DMS 273 (cell line): ENCODE data around the gene RBM4B.

Experiments
- DNase-seq: peaks from one replicate; lab custom pipeline; 2025; ENCODE audit not compliant: unreplicated experiment; lab: John Stamatoyannopoulos, UW

The RBM4B gene

DNA sequence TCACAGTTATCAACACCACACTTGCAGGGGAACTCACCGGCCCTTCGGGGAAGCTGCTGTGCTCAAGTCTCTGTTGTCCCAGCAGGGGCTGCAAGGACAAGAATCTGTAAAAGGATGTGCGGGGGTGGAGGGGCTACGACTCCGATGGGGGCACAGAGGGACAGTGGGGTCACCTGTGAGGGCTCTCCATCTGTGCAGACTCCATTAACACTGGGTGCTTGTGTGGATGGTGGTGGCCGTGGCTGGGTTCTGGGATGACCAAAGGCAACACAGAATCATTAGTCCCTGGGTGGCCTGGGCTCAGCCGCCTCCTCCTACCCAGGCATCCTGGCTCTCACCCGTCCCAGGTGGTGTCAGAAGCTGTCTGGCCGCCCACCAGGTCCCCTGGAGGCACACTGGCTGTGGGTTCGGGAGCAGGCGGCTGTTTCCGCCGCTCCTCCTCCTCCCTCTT, 10.2 kb upstream of the RBM4B start:
- no peak for DNase-seq

DNA sequence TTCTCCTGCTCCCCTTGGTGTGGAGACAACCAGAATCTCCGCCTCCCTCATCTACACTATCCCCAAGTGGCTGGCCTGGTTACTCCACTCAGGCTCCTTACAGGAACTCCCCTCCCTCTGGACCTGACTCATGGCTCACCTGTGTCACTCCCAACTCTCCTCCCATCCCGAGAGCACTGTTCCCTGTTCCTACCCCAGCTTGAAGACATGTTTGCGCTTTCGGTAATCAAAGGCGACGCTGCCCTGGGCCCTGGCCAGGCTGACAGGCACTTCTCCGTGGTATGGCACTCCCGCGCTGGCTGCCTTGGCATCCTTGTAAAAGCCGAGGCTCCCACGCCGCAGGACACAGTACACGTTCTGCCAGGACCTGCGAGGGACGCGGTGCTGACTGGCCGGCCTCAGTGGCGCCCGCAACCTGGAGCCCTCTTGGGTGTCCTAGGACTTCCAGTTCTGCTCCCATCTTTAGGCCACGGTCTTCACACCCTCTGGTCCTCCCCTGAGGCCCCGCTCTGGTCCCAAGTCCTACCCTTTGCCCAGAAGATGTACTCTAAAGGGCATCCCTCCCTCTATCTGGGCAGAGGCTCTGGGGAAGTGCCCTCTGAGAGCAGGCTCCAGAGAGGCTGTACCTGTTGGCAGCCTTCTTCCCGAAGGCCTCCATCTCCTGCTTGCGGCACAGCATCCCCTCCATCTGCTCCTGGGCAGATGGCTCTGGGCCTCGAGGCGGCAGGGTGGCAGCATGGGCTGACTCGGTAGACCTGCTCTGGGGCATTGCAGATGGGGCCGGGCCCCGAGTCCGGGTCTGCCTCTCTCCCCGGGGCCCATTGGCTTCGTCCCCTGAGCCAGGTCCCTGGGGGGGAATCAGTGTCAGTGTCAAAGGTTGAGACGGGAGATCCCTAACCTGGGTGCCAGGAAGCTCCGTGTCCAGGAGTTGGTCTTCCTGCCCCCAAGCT, 9.4 kb upstream of the RBM4B start:
- DNase-seq, result peak; percentile 45

DNA sequence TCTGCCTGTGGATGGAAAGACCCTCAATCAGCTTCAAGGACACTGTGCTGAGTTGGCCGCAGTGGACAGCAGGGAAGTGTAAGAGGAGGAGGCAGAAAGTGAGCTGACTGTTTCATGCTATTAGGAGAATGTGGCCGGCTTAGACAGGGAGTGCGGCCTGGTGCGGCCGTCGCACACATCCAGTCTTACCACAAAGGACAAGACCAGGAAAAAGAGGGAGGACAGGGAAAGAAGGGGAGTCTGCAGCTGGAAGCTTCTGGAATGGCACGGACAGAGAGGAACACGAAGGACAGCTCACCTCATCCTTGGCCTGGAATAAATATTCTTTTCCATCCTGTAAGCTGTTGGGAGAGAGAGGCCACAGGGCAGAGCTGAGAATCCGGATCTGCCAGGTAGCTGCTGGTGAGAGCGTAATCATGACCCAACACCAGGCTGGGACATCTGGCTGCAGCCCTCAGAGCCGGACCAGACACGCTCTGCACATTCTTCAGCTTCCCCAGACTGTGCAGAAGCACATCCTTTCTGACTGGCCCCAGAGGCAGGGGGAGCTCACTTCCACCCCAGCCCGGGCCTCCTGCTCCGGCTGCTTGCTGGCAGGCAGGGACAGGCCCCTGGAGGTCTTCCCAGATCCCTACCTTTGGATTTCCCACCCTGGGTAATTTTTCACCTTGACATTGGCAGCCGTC, 8.6 kb upstream of the RBM4B start:
- no peak for DNase-seq

DNA sequence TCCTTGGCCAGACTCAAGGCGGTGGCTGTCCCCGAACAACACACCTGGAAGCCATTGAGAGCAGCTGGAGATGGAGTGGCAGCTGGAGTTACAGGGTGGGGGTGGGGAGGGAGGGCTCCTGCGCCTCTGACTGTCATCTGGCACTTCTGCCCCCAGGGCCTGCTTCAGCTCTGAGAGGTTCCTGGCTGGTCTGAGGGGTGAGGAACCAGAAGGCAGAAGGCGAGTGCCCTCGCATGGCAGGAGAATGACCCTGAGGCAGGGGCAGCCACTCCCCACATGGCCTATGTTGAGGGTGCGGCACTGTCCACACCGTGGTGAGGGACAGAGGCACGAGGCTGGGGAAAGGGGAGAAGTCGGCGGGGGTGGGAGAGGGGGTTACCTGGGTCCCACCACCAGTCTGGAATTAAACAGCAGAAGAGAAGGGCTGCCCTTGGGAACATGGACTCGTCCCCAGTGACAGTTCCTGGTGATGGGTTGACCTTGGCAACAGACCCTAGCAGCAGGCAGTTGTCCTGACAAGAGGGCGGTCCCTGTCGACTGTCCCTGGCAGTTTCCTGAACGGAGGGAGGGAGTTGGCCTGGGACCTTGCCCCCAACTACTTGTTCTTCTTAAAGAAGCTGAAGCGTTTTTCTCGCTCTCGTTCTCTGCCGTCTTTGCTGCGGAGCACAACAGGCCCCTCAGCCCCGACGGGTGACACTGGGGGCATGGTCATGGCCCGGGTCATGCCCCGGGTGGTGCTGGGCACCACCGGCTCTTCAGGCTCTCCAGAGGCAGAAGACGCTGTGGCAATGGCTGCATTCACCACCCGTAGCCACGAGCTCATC, 7.8 kb upstream of the RBM4B start:
- no peak for DNase-seq

DNA sequence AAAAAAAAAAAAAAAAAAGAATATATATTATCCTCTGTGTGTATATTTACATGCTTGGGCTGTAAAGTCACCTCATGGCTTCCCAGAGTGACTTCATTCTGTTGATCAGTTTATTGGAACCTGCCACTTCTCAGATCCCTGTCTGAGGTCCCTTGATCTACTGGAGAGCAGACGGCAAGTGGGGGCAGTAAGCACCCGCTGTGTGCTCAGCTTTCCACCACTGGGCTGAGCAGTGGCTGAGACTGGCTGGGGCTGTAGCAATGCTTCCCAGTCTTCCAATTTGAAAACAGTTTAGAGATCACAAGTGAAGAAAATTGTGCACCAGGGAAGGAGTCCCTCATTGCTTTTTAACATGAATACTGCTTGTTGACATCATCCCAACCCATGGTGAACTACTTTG, 6.9 kb upstream of the RBM4B start:
- DNase-seq, result no peak

DNA sequence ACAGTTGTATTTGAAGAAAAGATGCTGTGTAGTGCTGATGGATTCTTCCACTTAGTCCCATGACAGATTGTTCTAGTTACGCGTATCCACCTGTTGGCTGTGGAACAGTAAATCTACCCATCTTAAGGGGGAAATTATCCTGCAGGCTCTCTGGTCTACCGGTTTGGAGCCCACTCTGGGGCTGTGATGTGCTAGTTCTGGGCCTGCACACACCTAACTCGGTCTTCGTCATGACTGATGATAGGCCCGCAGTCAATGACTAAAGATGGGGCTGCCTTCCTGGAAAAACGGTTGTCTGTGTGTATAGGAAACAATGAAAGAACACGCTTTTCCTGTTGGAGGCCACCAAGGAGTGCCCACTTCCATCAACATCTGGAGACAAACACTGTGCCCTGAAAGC, 6.2 kb upstream of the RBM4B start:
- no peak for DNase-seq

DNA sequence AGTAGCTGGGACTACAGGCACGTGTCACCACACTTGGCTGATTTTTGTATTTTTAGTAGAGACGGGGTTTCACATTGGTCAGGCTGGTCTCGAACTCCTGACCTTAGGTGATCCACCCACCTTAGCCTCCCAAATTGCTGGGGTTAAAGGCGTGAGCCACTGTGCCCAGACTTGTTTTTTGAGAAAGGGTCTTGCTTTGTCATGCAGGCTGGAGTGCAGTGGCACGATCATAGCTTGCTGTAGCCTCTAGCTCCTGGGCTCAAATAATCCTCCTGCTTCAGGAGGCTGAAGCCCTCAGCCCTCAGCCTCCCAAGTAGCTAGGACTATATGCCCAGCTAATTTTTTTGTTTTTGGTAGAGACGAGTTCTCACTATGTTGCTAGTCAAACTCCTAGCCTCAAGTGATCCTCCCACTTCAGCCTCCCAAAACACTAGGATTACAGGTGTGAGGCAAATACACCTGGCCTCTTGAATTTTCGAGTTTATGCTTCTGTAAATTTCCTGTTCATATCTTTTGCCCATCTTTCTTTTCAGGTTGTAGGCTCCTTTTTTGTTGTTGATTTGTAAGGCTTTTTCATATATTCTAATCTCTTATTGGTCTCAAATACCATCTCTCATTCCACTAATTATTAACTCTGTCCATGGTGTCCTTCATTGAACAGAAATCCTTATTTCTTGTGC, 3.4 kb upstream of the RBM4B start:
- DNase-seq, result no peak

DNA sequence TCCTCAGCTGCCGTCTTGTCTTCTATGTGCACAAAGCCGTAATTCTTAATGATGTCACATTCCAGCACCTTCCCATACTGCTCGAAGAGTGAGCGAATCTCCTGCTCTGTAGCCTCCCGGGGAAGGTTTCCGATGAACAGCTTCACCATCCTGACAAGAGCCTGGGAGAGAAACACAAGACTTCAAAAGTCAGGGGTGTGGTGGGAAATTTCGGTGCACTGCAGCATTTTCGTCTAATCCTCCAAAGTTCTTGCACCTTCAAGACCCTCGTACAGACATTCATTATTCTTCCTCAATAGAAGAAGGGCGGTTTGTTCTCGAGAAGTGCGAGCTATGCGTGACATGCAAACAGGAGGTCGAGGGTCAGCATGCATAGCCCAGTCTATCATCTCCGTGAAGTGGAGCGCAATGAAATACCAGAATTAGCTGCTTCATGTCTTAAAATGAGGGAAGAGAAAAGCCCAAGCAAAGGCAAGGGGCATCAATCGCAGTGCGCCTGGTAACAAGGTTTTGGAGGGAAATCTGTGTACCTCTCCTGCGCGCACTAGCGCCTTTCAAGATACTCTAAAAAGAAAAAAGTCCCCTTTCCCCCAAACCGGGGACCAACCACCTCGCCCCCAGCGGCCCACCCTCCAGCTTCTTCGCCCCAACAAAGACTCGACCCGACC, 622 bp downstream of the RBM4B start:
- no peak for DNase-seq

DNA sequence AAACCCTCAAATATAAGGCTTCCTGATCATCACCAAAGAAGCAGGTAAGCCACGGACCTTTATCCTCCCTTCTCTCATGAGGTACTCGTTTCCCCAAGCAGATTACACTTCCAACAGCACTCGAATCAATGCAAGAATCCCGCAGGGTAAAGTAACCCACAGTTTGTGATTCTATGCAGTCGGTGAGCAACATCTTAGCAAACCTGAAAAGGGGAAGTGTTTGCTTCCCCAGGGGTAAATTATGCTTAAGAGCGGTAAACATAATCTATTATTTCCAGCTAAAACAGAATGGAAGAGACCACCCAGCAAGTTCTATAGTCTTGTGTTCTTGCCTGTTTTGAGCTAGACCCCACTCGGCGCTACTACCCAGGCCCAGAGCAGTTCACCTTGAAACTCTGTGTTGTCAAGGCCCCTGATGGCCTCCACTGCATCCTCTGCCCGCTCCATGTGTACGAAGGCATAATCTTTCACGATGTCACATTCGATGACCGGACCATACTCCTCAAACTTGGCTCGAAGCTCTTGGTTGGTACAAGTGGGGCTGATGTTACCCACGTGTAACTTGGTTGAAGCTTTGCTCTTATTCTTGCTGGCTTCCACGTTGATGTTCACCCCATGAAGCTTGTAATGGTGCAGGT, 1.3 kb downstream of the RBM4B start:
- DNase-seq, result no peak

DNA sequence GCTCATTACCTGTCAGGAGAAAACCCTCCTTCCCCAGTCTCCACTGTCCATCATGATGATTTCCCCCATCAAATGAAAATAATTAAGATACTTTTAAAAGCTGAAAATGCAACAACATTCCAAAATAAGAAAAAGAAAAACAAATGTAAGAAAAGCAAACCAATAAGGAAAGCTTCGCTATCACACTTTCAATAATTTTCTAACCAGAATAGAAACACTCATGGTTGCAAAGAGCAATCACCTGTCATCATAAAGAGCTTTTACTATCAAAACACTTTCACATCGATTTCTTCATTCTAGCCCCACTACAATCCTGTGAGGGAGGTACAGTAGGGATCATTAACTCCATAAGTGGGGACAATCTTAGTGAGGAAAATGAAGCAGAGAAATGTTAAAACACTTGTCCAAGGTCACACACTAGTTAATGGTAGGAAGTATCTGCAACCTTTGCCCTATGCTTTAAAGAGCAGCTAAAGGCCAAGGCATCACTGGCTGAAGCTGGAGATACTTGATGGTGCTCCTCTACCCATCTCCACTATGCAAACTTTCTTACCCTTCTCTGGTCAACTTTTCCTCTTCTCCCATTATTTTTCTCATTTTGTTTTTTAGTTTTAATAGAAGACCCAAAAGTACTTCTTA, 2.6 kb downstream of the RBM4B start:
- no peak for DNase-seq

DNA sequence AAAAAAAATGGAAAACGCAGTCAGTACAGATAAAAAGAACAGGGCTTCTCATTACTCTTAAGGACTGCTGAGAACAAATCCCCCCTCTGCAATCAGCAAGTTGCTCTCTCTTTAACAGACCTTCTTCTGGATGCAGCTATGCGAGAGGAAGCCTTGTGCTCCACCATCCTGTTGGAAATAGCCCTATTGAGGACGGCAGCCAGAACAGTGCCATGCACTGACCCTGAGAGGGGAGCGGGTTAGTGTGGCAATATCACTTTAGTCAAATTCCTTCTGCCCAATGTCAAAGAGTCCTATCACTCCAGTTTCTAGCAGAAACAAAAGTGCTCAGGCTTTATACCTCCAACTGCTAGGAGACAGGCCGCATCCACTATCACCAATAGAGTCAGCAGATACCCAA, 6.9 kb downstream of the RBM4B start:
- no peak for DNase-seq

DNA sequence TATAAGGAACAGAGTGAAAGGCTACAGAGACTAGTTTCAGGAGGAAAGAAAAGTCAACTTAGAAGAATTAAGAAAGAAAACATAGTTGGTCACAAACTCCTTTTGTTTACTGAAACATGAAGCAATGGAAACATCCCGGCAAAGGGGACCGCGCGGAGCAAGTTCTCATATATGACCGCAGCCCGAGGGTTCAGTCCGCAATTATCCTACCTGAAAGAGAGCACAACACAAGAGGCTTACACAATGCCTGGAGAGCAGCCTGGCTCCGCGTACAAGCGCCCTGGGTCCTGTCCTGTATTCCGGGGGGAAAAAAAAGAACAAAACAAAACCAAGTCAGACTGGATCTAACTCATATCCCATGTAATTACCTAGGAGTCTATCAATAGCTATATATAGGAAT, 12.3 kb downstream of the RBM4B start:
- DNase-seq, result no peak

DNA sequence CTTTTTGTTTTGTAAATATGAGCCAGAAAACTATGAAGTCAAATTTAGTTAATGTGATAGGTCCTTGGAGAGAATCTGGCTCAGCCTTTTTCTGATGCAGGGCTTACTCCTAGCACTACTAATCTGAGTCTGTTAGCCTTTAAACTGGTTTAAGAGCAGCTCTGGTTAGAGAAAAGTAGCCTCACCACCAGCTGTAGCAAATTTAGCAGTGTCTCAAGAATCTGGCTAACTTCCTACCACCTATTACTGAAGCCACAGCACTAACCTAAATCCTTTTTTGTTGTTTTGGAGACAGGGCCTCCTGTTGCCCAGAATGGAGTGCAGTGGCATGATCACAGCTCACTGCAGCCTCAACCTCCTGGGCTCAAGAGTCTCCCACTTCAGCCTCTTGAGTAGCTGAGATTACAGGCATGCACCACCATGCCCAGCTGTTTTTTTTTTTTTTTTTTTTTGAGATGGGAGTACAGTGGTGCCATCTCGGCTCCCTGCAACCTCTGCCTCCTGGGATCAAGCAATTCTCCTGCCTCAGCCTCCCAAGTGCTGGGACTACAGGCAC, 13.9 kb downstream of the RBM4B start:
- no peak for DNase-seq

DNA sequence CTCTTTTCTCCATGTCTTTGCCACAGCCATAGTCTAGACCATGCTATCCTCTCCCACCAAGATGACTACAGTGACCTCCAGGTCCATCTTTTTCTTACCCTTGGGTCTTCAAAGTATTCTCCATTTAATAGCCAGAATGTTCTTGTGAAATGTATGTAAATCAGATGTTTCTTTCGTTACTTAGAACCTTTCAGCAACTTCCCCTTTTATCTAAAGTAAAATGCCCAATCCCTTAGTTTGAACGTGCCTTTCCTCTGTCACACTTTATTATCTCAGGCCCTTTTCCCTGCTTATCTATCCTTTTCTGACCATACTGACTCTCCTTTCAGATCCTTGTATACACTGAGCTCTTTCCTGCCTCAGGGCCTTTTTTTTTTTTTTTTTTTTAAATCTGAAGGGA, 17.9 kb downstream of the RBM4B start:
- no peak for DNase-seq

DNA sequence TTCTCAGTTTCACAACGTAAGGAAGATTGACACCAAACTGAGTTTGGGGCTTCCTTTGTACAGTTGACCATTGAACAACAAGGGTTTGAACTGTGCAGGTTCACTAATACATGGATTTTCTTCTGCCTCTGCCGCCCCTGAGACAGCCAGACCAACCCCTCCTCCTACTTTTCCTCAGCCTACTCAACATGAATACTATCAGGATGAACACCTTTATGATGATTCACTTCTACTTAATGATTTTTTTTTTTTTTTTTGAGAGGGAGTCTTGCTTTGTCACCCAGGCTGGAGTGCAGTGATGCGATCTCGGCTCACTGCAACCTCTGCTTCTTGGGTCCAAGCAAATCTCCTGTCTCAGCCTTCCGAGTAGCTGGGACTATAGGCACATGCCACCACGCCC, 24.6 kb downstream of the RBM4B start:
- no peak for DNase-seq

DNA sequence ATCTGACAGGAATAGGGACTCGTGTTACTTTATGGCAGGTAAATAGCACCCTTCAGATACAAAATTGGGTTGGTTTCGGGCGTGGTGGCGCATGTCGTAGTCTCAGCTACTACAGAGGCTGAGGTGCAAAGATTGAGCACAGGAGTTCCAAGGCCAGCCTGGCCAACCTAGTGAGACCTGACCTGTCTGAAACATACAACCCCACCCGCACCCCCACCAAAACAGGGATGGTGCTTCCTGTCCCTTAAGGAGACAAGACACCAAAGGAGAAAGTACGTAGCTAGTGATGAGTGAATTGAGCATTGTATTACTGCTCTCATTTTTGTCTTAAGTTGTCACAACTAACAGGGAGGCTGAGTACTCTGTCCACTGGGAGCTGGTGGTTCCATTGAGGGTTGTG, 25.0 kb downstream of the RBM4B start:
- DNase-seq, result no peak

DNA sequence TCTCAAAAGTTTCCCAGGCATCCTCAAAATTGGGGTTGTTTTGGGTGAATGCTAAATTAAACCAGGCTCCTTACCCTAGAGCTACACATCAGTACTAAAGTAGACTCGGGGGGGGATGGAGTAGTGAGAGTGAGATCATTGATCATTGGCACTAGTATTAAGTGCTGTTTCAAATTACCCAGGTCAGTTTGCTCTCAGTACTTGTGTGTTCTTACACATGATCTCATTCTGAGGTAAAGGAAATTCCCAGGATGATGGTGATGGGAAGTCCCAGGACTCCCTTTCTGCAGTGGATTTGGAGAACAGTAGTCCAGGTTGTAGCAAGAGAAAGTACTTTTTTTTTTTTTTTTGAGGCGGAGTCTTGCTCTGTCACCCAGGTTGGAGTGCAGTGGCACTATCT, 26.7 kb downstream of the RBM4B start:
- DNase-seq, result no peak

DNA sequence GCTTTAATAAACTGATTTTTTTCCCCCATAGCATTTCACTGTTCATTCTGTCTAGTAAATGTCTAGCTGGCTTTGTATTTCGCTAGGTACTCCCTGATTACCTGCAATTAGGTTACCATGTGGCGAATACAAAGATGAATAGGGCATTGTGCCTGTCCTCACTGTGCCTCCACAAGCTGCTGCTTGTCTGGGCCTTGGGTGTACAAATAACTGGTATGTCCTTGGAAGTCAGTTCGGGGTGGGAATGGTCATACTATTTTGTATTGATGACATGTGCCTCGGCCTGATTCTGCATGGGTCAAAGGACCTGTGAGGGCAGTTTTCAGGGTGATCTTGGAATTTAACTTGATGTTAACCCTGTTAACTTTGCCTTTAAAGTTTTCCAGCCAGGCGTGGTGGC, 27.8 kb downstream of the RBM4B start:
- DNase-seq, result no peak

DNA sequence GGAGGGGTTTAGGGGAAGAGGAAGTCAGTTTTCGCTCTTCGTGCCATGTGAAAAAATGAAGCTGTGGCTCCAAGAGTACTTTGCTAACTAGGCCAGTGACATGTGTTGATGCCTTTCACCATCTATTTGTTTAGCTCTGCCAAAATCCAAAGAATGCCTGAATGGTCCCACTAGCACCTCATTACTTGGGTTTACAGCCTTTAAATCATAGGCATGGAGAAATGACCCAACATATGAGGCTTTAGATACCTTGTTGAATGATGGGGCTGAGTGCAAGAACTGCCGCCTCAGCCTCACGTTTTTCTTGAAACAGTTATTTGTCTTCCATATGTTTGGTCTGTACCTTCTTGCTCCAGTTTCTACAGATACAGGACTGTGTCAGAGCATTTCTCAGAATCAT, 30.9 kb downstream of the RBM4B start:
- DNase-seq, result no peak
